ENCODE data around the gene INKA2. TPM values are rescaled to one million over a fixed set of nuclear protein-coding genes. Genes with fewer than 3 reads are reported as not detected.

INKA2 gene
- total and polyA plus RNA-seq, 4 donors: 1.3 to 14.8 (median 11.7) TPM; not detected in 1

DNA sequence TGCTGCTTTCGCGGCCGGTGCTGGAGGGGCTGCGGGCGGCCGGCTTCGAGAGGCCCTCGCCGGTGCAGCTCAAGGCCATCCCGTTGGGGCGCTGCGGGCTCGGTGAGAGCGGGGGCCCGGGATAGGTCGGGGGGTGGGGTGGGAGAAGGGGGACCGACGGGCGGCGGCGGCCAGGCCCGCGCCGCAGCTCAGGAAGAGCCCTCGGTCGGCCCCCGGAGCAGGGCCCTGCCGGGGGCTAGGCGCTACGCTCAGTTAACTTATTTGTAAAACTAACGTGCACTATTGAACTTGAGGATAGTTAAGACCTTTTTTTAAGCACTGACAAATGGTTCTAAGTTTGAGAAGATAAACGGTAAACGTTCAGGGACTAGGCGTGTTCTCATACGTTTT lies 16.9 kb upstream of the INKA2 start:
- Histone ChIP-seq H3K4me1 (ENCODE audit: control insufficient read depth in 1 of 2, insufficient read depth in 2 of 2, low read length in 2 of 2) (no peaks in the 10 kb centered on the region), H3K4me3 (ENCODE audit: low read length in 2 of 2) (peak overlapping the region; percentile 93 to 97), H3K36me3 (ENCODE audit: control insufficient read depth in 1 of 2, insufficient read depth in 2 of 2, low read length in 1 of 2) (no peaks in the 10 kb centered on the region), H3K27ac (ENCODE audit: low read depth in 1 of 2, low read length in 2 of 2) (peak overlapping the region; percentile 1 to 53), H3K27me3 (ENCODE audit: control insufficient read depth in 1 of 2, insufficient read depth in 2 of 2, low read length in 1 of 2) (no peaks in the 10 kb centered on the region), H3K9me3 (ENCODE audit: control insufficient read depth, low read length) (no peaks in the 10 kb centered on the region)
- DNase-seq: no peak
- 0 to 1% methylated on average over 35 of the region's 35 CpGs for WGBS, 2 donors
- intact Hi-C loops (cut with DNase I): loop anchor here in 1 of 2 donors (5.0 to 10.0 kb wide), 2 partner anchors 39 to 271 kb away; no protein-coding TSS in a partner anchor
- ATAC-seq (ENCODE audit: low FRiP score): no peak

- Histone ChIP-seq H3K4me3 (ENCODE audit: low read length in 2 of 2) (peak within 1 kb of the TSS; percentile 93 to 97), H3K9me3 (ENCODE audit: control insufficient read depth, low read length) (no peaks in the 10 kb centered on the region)
- 0% methylated on average over 58 to 67 of the region's 67 CpGs for WGBS, 2 donors
Measured at GRCh38 chr1:111755331-111756123, 16.3 kb upstream of the INKA2 start, which contains the start of gene DDX20. DDX20 (plus strand) TSS chr1:111755901; CDS start chr1:111755925, 24 bp downstream.

GRCh38 chr1:111754984-111755330 lies 15.8 kb upstream of the INKA2 start:
- Histone ChIP-seq H3K36me3 (ENCODE audit: control insufficient read depth in 1 of 2, insufficient read depth in 2 of 2, low read length in 1 of 2) (no peaks in the 10 kb centered on the region), H3K27ac (ENCODE audit: low read depth in 1 of 2, low read length in 2 of 2) (peak overlapping the region in 1 of 2 donors; percentile 64), H3K4me3 (ENCODE audit: low read length in 2 of 2) (peak overlapping the region; percentile 65 to 93), H3K4me1 (ENCODE audit: control insufficient read depth in 1 of 2, insufficient read depth in 2 of 2, low read length in 2 of 2) (no peaks in the 10 kb centered on the region), H3K9me3 (ENCODE audit: control insufficient read depth, low read length) (no peaks in the 10 kb centered on the region), H3K27me3 (ENCODE audit: control insufficient read depth in 1 of 2, insufficient read depth in 2 of 2, low read length in 1 of 2) (no peaks in the 10 kb centered on the region)
- intact Hi-C loops (cut with DNase I): loop anchor here (5.0 to 10.0 kb wide), 2 partner anchors 38 to 270 kb away; no protein-coding TSS in a partner anchor
- ATAC-seq (ENCODE audit: low FRiP score): peak; percentile 28
- DNase-seq: peak; percentile 59 to 81
- WGBS, 2 donors: 0% methylated on average over 12 of the region's 12 CpGs

More at GRCh38 chr1:111755331-111756123, 16.3 kb upstream of the INKA2 start, which contains the start of gene DDX20:
- H3K36me3 ChIP-seq (ENCODE audit: control insufficient read depth in 1 of 2, insufficient read depth in 2 of 2, low read length in 1 of 2): no peaks in the 10 kb centered on the region
- DNase-seq (peak; percentile 97 to 98), ATAC-seq (ENCODE audit: low FRiP score) (peak; percentile 99)
- H3K27ac ChIP-seq (ENCODE audit: low read depth in 1 of 2, low read length in 2 of 2): peak within 1 kb of the TSS; percentile 1 to 64
- intact Hi-C loops (cut with DNase I): loop anchor here in 1 of 2 donors (5.0 to 10.0 kb wide), 2 partner anchors 38 to 271 kb away; no protein-coding TSS in a partner anchor
- H3K27me3 ChIP-seq (ENCODE audit: control insufficient read depth in 1 of 2, insufficient read depth in 2 of 2, low read length in 1 of 2): no peaks in the 10 kb centered on the region
- no peaks in the 10 kb centered on the region for H3K4me1 ChIP-seq (ENCODE audit: control insufficient read depth in 1 of 2, insufficient read depth in 2 of 2, low read length in 2 of 2)

DNA sequence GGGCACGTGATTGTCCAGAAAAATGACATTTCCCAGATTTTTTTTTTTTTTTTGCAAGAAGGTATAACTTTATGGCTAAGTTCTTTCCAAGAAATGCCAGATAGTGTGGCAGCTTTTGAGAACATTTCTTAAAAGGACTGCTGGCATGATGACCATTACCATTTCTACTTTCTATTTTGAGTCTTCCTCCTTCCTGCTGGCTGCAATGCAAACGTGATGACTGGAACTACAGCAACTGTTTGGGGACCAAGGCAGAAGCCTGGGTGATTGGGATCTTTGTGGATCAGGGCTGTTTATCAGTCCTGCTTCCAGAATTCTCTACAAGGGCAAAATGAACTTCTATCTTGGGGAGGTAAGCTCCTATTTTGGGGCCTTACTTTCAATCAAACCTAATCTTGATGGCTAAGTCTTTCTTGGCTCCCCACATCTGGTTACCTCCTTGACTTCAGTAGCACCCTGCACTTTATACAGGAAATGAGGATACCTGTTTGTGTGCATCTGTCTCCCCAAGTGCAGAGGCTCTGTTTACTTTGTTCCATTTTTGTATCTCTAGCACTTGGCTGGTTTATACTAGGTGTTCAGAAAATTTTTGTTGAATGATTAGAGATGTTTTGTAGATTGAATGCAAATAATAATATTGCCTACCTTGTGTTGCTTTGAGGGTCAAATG lies 12.8 kb upstream of the INKA2 start:
- Histone ChIP-seq H3K27ac (ENCODE audit: low read depth in 1 of 2, low read length in 2 of 2) (no peak overlapping the region), H3K36me3 (ENCODE audit: control insufficient read depth in 1 of 2, insufficient read depth in 2 of 2, low read length in 1 of 2) (no peaks in the 10 kb centered on the region), H3K4me3 (ENCODE audit: low read length in 2 of 2) (no peak overlapping the region), H3K9me3 (ENCODE audit: control insufficient read depth, low read length) (no peaks in the 10 kb centered on the region), H3K27me3 (ENCODE audit: control insufficient read depth in 1 of 2, insufficient read depth in 2 of 2, low read length in 1 of 2) (no peaks in the 10 kb centered on the region), H3K4me1 (ENCODE audit: control insufficient read depth in 1 of 2, insufficient read depth in 2 of 2, low read length in 2 of 2) (no peaks in the 10 kb centered on the region)
- intact Hi-C loops (cut with DNase I): loop anchor here (5.0 to 10.0 kb wide), 2 partner anchors 35 to 267 kb away; no protein-coding TSS in a partner anchor
- 24 to 27% methylated on average over 2 of the region's 2 CpGs for WGBS, 2 donors
- ATAC-seq (ENCODE audit: low FRiP score): no peak
- no peak for DNase-seq

GRCh38 chr1:111750856-111751255 lies 11.7 kb upstream of the INKA2 start:
- no peak overlapping the region for H3K4me3 ChIP-seq (ENCODE audit: low read length in 2 of 2)
- ATAC-seq (ENCODE audit: low FRiP score) (no peak), DNase-seq (no peak)
- intact Hi-C loops (cut with DNase I): loop anchor here (5.0 to 10.0 kb wide), 2 partner anchors 34 to 266 kb away; no protein-coding TSS in a partner anchor
- WGBS, 2 donors: 86% methylated on average over 2 of the region's 2 CpGs
- H3K27me3 ChIP-seq (ENCODE audit: control insufficient read depth in 1 of 2, insufficient read depth in 2 of 2, low read length in 1 of 2): no peaks in the 10 kb centered on the region
- H3K9me3 ChIP-seq (ENCODE audit: control insufficient read depth, low read length): no peaks in the 10 kb centered on the region
- H3K27ac ChIP-seq (ENCODE audit: low read depth in 1 of 2, low read length in 2 of 2): no peak overlapping the region
- H3K36me3 ChIP-seq (ENCODE audit: control insufficient read depth in 1 of 2, insufficient read depth in 2 of 2, low read length in 1 of 2): no peaks in the 10 kb centered on the region
- no peaks in the 10 kb centered on the region for H3K4me1 ChIP-seq (ENCODE audit: control insufficient read depth in 1 of 2, insufficient read depth in 2 of 2, low read length in 2 of 2)

DNA sequence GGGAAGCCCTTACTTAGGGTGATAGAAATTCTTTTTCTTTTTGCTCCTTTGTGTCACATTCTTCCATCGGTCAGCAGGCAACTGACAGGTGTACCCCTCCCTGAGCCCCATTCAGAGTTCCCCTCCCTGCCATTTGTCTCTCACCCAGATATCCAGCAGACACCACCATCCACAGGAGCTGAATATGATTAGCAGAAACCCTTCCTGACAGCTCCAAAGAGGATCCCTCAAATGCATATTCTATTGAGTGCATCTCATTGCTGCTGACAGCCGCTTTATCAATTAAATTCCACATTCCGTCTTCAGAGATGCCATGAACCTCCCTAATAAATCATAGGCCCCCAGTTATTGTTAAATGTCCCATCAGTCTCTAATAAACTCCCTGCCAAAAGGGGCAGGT lies 10.4 kb upstream of the INKA2 start:
- intact Hi-C loops (cut with DNase I): loop anchor here (5.0 to 10.0 kb wide), 3 partner anchors 32 to 267 kb away; no protein-coding TSS in a partner anchor

DNA sequence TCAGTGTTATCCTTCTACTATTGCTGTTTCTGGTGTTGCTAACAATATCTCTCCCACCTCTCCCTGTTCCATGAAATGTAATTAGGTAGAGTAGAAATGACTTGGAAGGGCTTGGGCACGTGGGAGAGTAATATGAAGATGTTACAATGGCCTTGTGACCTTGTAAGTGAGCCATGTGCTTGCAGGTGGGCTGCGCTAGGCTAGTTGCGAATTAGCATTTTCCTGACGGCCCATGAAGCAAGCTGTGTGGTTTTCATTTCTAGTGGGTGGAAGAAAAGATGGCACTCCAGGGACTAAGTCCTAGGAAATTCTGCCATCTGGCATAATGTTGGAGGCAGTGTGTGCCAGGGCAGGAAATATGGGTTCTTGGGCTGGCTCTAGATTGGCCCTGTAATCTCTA lies 8.8 kb upstream of the INKA2 start:
- ATAC-seq (ENCODE audit: low FRiP score): no peak
- no peaks in the 10 kb centered on the region for H3K27me3 ChIP-seq (ENCODE audit: control insufficient read depth in 1 of 2, insufficient read depth in 2 of 2, low read length in 1 of 2)
- DNase-seq: no peak
- intact Hi-C loops (cut with DNase I): loop anchor here in 1 of 2 donors (5.0 kb wide), 1 partner anchor 266 kb away; no protein-coding TSS in a partner anchor
- H3K27ac ChIP-seq (ENCODE audit: low read depth in 1 of 2, low read length in 2 of 2): no peak overlapping the region
- H3K9me3 ChIP-seq (ENCODE audit: control insufficient read depth, low read length): no peaks in the 10 kb centered on the region
- H3K4me1 ChIP-seq (ENCODE audit: control insufficient read depth in 1 of 2, insufficient read depth in 2 of 2, low read length in 2 of 2): no peaks in the 10 kb centered on the region
- WGBS, 2 donors: 88 to 90% methylated on average over 4 of the region's 4 CpGs
- no peak overlapping the region for H3K4me3 ChIP-seq (ENCODE audit: low read length in 2 of 2)
- no peaks in the 10 kb centered on the region for H3K36me3 ChIP-seq (ENCODE audit: control insufficient read depth in 1 of 2, insufficient read depth in 2 of 2, low read length in 1 of 2)

More for the DNA sequence above, 10.4 kb upstream of the INKA2 start:
- H3K4me1 ChIP-seq (ENCODE audit: control insufficient read depth in 1 of 2, insufficient read depth in 2 of 2, low read length in 2 of 2): no peaks in the 10 kb centered on the region
- H3K9me3 ChIP-seq (ENCODE audit: control insufficient read depth, low read length): no peaks in the 10 kb centered on the region
- ATAC-seq (ENCODE audit: low FRiP score): no peak
- no peak overlapping the region for H3K27ac ChIP-seq (ENCODE audit: low read depth in 1 of 2, low read length in 2 of 2)
- no peaks in the 10 kb centered on the region for H3K36me3 ChIP-seq (ENCODE audit: control insufficient read depth in 1 of 2, insufficient read depth in 2 of 2, low read length in 1 of 2)
- no peak overlapping the region for H3K4me3 ChIP-seq (ENCODE audit: low read length in 2 of 2)
- no peaks in the 10 kb centered on the region for H3K27me3 ChIP-seq (ENCODE audit: control insufficient read depth in 1 of 2, insufficient read depth in 2 of 2, low read length in 1 of 2)
- no peak for DNase-seq
- 84 to 89% methylated on average over 3 of the region's 3 CpGs for WGBS, 2 donors

DNA sequence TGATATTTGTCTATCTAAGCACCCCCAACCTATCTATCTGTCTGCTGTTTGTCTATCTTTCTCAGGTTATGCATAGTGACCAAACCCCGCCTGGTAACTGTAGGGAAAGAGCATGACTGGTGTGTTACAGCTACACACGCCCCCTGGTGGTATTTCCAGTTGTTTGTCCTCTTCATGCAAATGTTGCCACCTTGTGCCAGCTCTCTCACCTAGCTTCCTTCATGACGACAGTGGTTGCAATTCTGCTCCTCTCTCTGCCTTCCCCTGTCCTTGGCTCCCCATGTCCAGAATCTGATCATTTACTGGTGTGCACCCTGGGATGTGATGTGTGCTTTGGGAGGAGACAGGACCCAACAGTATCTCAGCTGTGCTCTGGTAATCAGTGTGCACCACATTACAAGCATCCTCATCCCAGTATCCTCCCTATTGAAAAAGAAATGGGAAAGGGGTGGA lies 8.1 kb upstream of the INKA2 start:
- Histone ChIP-seq H3K27me3 (ENCODE audit: control insufficient read depth in 1 of 2, insufficient read depth in 2 of 2, low read length in 1 of 2) (no peaks in the 10 kb centered on the region), H3K27ac (ENCODE audit: low read depth in 1 of 2, low read length in 2 of 2) (no peak overlapping the region), H3K36me3 (ENCODE audit: control insufficient read depth in 1 of 2, insufficient read depth in 2 of 2, low read length in 1 of 2) (no peaks in the 10 kb centered on the region), H3K4me1 (ENCODE audit: control insufficient read depth in 1 of 2, insufficient read depth in 2 of 2, low read length in 2 of 2) (no peaks in the 10 kb centered on the region), H3K9me3 (ENCODE audit: control insufficient read depth, low read length) (no peaks in the 10 kb centered on the region), H3K4me3 (ENCODE audit: low read length in 2 of 2) (no peak overlapping the region)
- DNase-seq: peak in 1 of 2 donors; percentile 66
- WGBS, 2 donors: 38 to 42% methylated on average over 3 of the region's 3 CpGs
- intact Hi-C loops (cut with DNase I): loop anchor here in 1 of 2 donors (5.0 kb wide), 1 partner anchor 265 kb away; no protein-coding TSS in a partner anchor
- peak; percentile 69 for ATAC-seq (ENCODE audit: low FRiP score)
